G401 (cell line): Measurements from ENCODE around the gene GUK1. TPM values are rescaled to one million over a fixed set of nuclear protein-coding genes. Genes with fewer than 3 reads are reported as not detected.

Experiments
- DNase-seq: peaks from one replicate; pipeline ENCODE4 v3.0.0-alpha.2; 2015; ENCODE audit warnings: low spot score
- in situ Hi-C: cut with HindIII; loops from 2 replicates; pipeline ENCODE4 v1.10.0; 2016; ENCODE audit warnings: low sequenced_read_pairs, mixed read lengths
- total RNA-seq: library from RNA; depleted of rRNA; stranded (reverse); fragments of >200 nt; shearing (Covaris generic); gene quantifications from 2 replicates; pipeline ENCODE4 v1.2.3, GENCODE V29; 2014

The GUK1 gene
- total RNA-seq, 1 experiment from 2014 or later, result 172 TPM

- in situ Hi-C loops, result no loop called here
- no peak for DNase-seq
These were observed 22.0 kb upstream of the GUK1 start for GRCh38 chr1:228118040-228118439.

GRCh38 chr1:228120351-228120750 lies 19.7 kb upstream of the GUK1 start:
- DNase-seq, result no peak
- in situ Hi-C loops, result loop anchor here (10.0 kb wide), 1 partner anchor 64 kb away; no protein-coding TSS in a partner anchor

GRCh38 chr1:228120857-228121489 lies 19.1 kb upstream of the GUK1 start:
- DNase-seq, result no peak
- in situ Hi-C loops, result loop anchor here (10.0 kb wide), 1 partner anchor 64 kb away; no protein-coding TSS in a partner anchor

- in situ Hi-C loops, result loop anchor here (10.0 kb wide), 1 partner anchor 62 kb away; no protein-coding TSS in a partner anchor
These were observed 17.1 kb upstream of the GUK1 start for GRCh38 chr1:228122921-228123441.

GRCh38 chr1:228123505-228123904 lies 16.6 kb upstream of the GUK1 start:
- in situ Hi-C loops, result loop anchor here (10.0 kb wide), 1 partner anchor 61 kb away; no protein-coding TSS in a partner anchor
- no peak for DNase-seq

More at GRCh38 chr1:228122921-228123441, 17.1 kb upstream of the GUK1 start:
- no peak for DNase-seq

- no peak for DNase-seq
- in situ Hi-C loops, result loop anchor here (10.0 kb wide), 1 partner anchor 60 kb away; no protein-coding TSS in a partner anchor
These were observed 14.9 kb upstream of the GUK1 start for GRCh38 chr1:228125185-228125584.

- DNase-seq, result no peak
- in situ Hi-C loops, result no loop called here
These were observed 8.3 kb upstream of the GUK1 start for GRCh38 chr1:228131766-228132165.

GRCh38 chr1:228134591-228134990 lies 5.5 kb upstream of the GUK1 start:
- in situ Hi-C loops, result no loop called here
- no peak for DNase-seq

GRCh38 chr1:228136901-228137300 lies 3.2 kb upstream of the GUK1 start:
- in situ Hi-C loops, result no loop called here
- DNase-seq, result no peak

GRCh38 chr1:228139406-228139930 lies 611 bp upstream of the GUK1 start:
- DNase-seq, result no peak
- in situ Hi-C loops, result no loop called here

GRCh38 chr1:228140724-228141225 lies 696 bp downstream of the GUK1 start:
- in situ Hi-C loops, result no loop called here
- no peak for DNase-seq

- no peak for DNase-seq
- in situ Hi-C loops, result no loop called here
These were observed 1.4 kb downstream of the GUK1 start for GRCh38 chr1:228141226-228142044.

- no peak for DNase-seq
- in situ Hi-C loops, result no loop called here
These were observed 2.1 kb downstream of the GUK1 start for GRCh38 chr1:228142155-228142691.

- in situ Hi-C loops, result no loop called here
These were observed 2.6 kb downstream of the GUK1 start for GRCh38 chr1:228142701-228143136.

GRCh38 chr1:228143480-228144192 lies 3.6 kb downstream of the GUK1 start:
- in situ Hi-C loops, result no loop called here
- DNase-seq, result no peak

More at GRCh38 chr1:228142701-228143136, 2.6 kb downstream of the GUK1 start:
- DNase-seq, result no peak

- no peak for DNase-seq
- in situ Hi-C loops, result no loop called here
These were observed 4.3 kb downstream of the GUK1 start for GRCh38 chr1:228144193-228144992.

- in situ Hi-C loops, result no loop called here
- no peak for DNase-seq
These were observed 4.9 kb downstream of the GUK1 start for GRCh38 chr1:228144993-228145343.
